ENCODE measurements around the gene UGT1A5.

- no peak for TF ChIP-seq CTCF (conservative IDR thresholded peaks at IDR 0.05)
- TF ChIP-seq ZFX (IDR thresholded peaks at IDR 0.05) = no peak
Observed at GRCh38 chr2:233681521-233682099, 31.1 kb upstream of the UGT1A5 start, which contains the start of gene UGT1A7.
